ENCODE measurements around the gene HOXB5. TPM values are rescaled to one million over a fixed set of nuclear protein-coding genes. Genes with fewer than 3 reads are reported as not detected.

HOXB5 gene
- total RNA-seq, 4 donors from 2014 or later, result 0.27 to 2.7 (median 1.4) TPM

- Histone ChIP-seq H3K27ac (no peak overlapping the region), H3K36me3 (no peaks in the 10 kb centered on the region), H3K27me3 (peaks cover 100% of the 10 kb centered on the region), H3K4me3 (no peak overlapping the region), H3K4me1 (peaks cover 0 to 20% (median under 1%) of the 10 kb centered on the region in 3 donors), H3K9me3 (peaks cover 0 to 4% (median 0%) of the 10 kb centered on the region in 3 donors)
- no peak for ATAC-seq
- WGBS, 2 donors (ENCODE audit: low coverage in 1 of 2), result 10% methylated on average over 2 of the region's 7 CpGs; no CpG with 5 or more reads in 1 of the 2 donors
- TF ChIP-seq POLR2AphosphoS5 (IDR thresholded peaks at IDR 0.05) (no peak), CTCF (IDR thresholded peaks at IDR 0.05) (no peak), EP300 (IDR thresholded peaks at IDR 0.05) (no peak), POLR2A (IDR thresholded peaks at IDR 0.05) (no peak)
Measured at GRCh38 chr17:48631693-48632578, 38.4 kb upstream of the HOXB5 start.

- WGBS, 2 donors (ENCODE audit: low coverage in 1 of 2), result 7 to 21% methylated on average over 6 to 10 of the region's 15 CpGs
- Histone ChIP-seq H3K4me1 (peaks cover 0 to 21% (median 8%) of the 10 kb centered on the region in 3 donors), H3K27ac (no peak overlapping the region), H3K36me3 (no peaks in the 10 kb centered on the region), H3K9me3 (peaks cover 0 to 4% (median 0%) of the 10 kb centered on the region in 3 donors), H3K27me3 (peaks cover 100% of the 10 kb centered on the region), H3K4me3 (no peak overlapping the region)
- no peak for ATAC-seq
- TF ChIP-seq EP300 (IDR thresholded peaks at IDR 0.05) (no peak), POLR2AphosphoS5 (IDR thresholded peaks at IDR 0.05) (no peak), POLR2A (IDR thresholded peaks at IDR 0.05) (no peak), CTCF (IDR thresholded peaks at IDR 0.05) (no peak)
Measured at GRCh38 chr17:48630925-48631692, 37.5 kb upstream of the HOXB5 start.

- 31 to 33% methylated on average over 13 to 15 of the region's 15 CpGs for WGBS, 2 donors (ENCODE audit: low coverage in 1 of 2)
- Histone ChIP-seq H3K9me3 (peaks cover 0 to 4% (median 0%) of the 10 kb centered on the region in 3 donors), H3K4me3 (no peak overlapping the region), H3K27me3 (peaks cover 100% of the 10 kb centered on the region), H3K4me1 (peaks cover 0 to 29% (median 17%) of the 10 kb centered on the region in 3 donors), H3K36me3 (no peaks in the 10 kb centered on the region), H3K27ac (no peak overlapping the region)
- ATAC-seq, result no peak
- TF ChIP-seq EP300 (IDR thresholded peaks at IDR 0.05) (no peak), POLR2A (IDR thresholded peaks at IDR 0.05) (no peak), CTCF (IDR thresholded peaks at IDR 0.05) (no peak), POLR2AphosphoS5 (IDR thresholded peaks at IDR 0.05) (no peak)
Measured at GRCh38 chr17:48630009-48630924, 36.7 kb upstream of the HOXB5 start.

- peaks cover 0 to 4% (median 0%) of the 10 kb centered on the region in 3 donors for H3K9me3 ChIP-seq
- TF ChIP-seq POLR2A (IDR thresholded peaks at IDR 0.05) (no peak), CTCF (IDR thresholded peaks at IDR 0.05) (no peak), POLR2AphosphoS5 (IDR thresholded peaks at IDR 0.05) (no peak), EP300 (IDR thresholded peaks at IDR 0.05) (no peak)
- H3K27ac ChIP-seq, result no peak overlapping the region
- WGBS, 2 donors (ENCODE audit: low coverage in 1 of 2), result 8 to 16% methylated on average over 2 to 3 of the region's 5 CpGs
- peaks cover 0 to 37% (median 23%) of the 10 kb centered on the region in 3 donors for H3K4me1 ChIP-seq
- no peak for ATAC-seq
- H3K36me3 ChIP-seq, result no peaks in the 10 kb centered on the region
- peaks cover 100% of the 10 kb centered on the region for H3K27me3 ChIP-seq
- no peak overlapping the region for H3K4me3 ChIP-seq
Measured at GRCh38 chr17:48629411-48629759, 35.8 kb upstream of the HOXB5 start.

Measured in gastroesophageal sphincter (tissue), 4 donors.